Body of pancreas (tissue), 4 donors: ENCODE measurements around the gene PSG7.
"Not testable (repeated sequence)": the region's sequence is repeated elsewhere in the genome, so short reads cannot be mapped to it uniquely, and the experiment has no call there.

ENCODE experiments used
- CTCF ChIP-seq, 7 experiments: fragments of 450-650 bp in 4 of 7; fragments of 200-600 bp in 3 of 7; sonication (generic) in 3 of 7; IDR thresholded peaks; one replicate each; pipeline ENCODE4 v1.5.1; 2016 to 2019; ENCODE audit warnings: antibody characterized with exemption in 7 of 7
- POLR2A ChIP-seq, 3 donors: fragments of 450-650 bp; IDR thresholded peaks; one replicate each; pipeline ENCODE4 v1.6.1; 2016; ENCODE audit warnings: antibody characterized with exemption in 3 of 3, mild to moderate bottlenecking in 2 of 3

- TF ChIP-seq CTCF, POLR2A (IDR thresholded peaks at IDR 0.05): not testable (repeated sequence)
Measured at GRCh38 chr19:42917634-42918033, 19.4 kb downstream of the PSG7 start, which contains the start of gene PSG6.
